Measurements from ENCODE around the gene GATAD1.

Gene GATAD1

GRCh38 chr7:92485267-92485892 is 38.1 kb downstream of the GATAD1 start:
- Histone ChIP-seq H3K9ac (ENCODE audit: insufficient read length) (no peak overlapping the region), H3K36me3 (ENCODE audit: insufficient read depth, low read length) (peaks cover 40% of the 10 kb centered on the region; the same call in 1 of the 2 replicates), H3K9me3 (ENCODE audit: low read depth, low read length) (no peaks in the 10 kb centered on the region), H3K27ac (no peak overlapping the region), H3K4me3 (no peak overlapping the region)
- no peak for DNase-seq (ENCODE audit: low read depth, low spot score)
- TF ChIP-seq POLR2AphosphoS5 (IDR thresholded peaks at IDR 0.05; ENCODE audit: borderline replicate concordance, low read depth, low read length): no peak
- TF ChIP-seq FOXP2 (optimal IDR thresholded peaks at IDR 0.05; ENCODE audit: control extremely low read depth, extremely low read length, insufficient read depth): no peak
- no peak for TF ChIP-seq EZH2 (IDR thresholded peaks at IDR 0.05)

GRCh38 chr7:92485974-92486373 is 38.7 kb downstream of the GATAD1 start:
- H3K4me3 ChIP-seq: no peak overlapping the region
- no peak overlapping the region for H3K27ac ChIP-seq
- no peak for TF ChIP-seq EZH2 (IDR thresholded peaks at IDR 0.05)
- TF ChIP-seq FOXP2 (optimal IDR thresholded peaks at IDR 0.05; ENCODE audit: control extremely low read depth, extremely low read length, insufficient read depth): no peak
- TF ChIP-seq POLR2AphosphoS5 (IDR thresholded peaks at IDR 0.05; ENCODE audit: borderline replicate concordance, low read depth, low read length): no peak
- DNase-seq (ENCODE audit: low read depth, low spot score): no peak
- H3K9me3 ChIP-seq (ENCODE audit: low read depth, low read length): no peaks in the 10 kb centered on the region
- peaks cover 43% of the 10 kb centered on the region; the same call in 1 of the 2 replicates for H3K36me3 ChIP-seq (ENCODE audit: insufficient read depth, low read length)
- H3K9ac ChIP-seq (ENCODE audit: insufficient read length): no peak overlapping the region

GRCh38 chr7:92487804-92488203 is 40.5 kb downstream of the GATAD1 start:
- peaks cover 50% of the 10 kb centered on the region; the same call in 1 of the 2 replicates for H3K36me3 ChIP-seq (ENCODE audit: insufficient read depth, low read length)
- DNase-seq (ENCODE audit: low read depth, low spot score): no peak

GRCh38 chr7:92489634-92490033 is 42.4 kb downstream of the GATAD1 start:
- Histone ChIP-seq H3K36me3 (ENCODE audit: insufficient read depth, low read length) (peaks cover 51% of the 10 kb centered on the region; the same call in 1 of the 2 replicates), H3K9ac (ENCODE audit: insufficient read length) (no peak overlapping the region), H3K4me3 (no peak overlapping the region), H3K27ac (no peak overlapping the region), H3K9me3 (ENCODE audit: low read depth, low read length) (no peaks in the 10 kb centered on the region)
- TF ChIP-seq EZH2 (IDR thresholded peaks at IDR 0.05) (no peak), FOXP2 (optimal IDR thresholded peaks at IDR 0.05; ENCODE audit: control extremely low read depth, extremely low read length, insufficient read depth) (no peak), POLR2AphosphoS5 (IDR thresholded peaks at IDR 0.05; ENCODE audit: borderline replicate concordance, low read depth, low read length) (no peak)
- no peak for DNase-seq (ENCODE audit: low read depth, low spot score)

More at GRCh38 chr7:92487804-92488203, 40.5 kb downstream of the GATAD1 start:
- H3K9me3 ChIP-seq (ENCODE audit: low read depth, low read length): no peaks in the 10 kb centered on the region
- no peak for TF ChIP-seq EZH2 (IDR thresholded peaks at IDR 0.05)
- no peak for TF ChIP-seq POLR2AphosphoS5 (IDR thresholded peaks at IDR 0.05; ENCODE audit: borderline replicate concordance, low read depth, low read length)
- TF ChIP-seq FOXP2 (optimal IDR thresholded peaks at IDR 0.05; ENCODE audit: control extremely low read depth, extremely low read length, insufficient read depth): no peak
- H3K27ac ChIP-seq: no peak overlapping the region
- H3K9ac ChIP-seq (ENCODE audit: insufficient read length): no peak overlapping the region
- no peak overlapping the region for H3K4me3 ChIP-seq

GRCh38 chr7:92496876-92497275 is 49.6 kb downstream of the GATAD1 start:
- TF ChIP-seq POLR2AphosphoS5 (IDR thresholded peaks at IDR 0.05; ENCODE audit: borderline replicate concordance, low read depth, low read length) (no peak), EZH2 (IDR thresholded peaks at IDR 0.05) (no peak), FOXP2 (optimal IDR thresholded peaks at IDR 0.05; ENCODE audit: control extremely low read depth, extremely low read length, insufficient read depth) (no peak)
- no peak overlapping the region for H3K27ac ChIP-seq
- no peak overlapping the region for H3K9ac ChIP-seq (ENCODE audit: insufficient read length)
- peaks cover 19% of the 10 kb centered on the region for H3K36me3 ChIP-seq (ENCODE audit: insufficient read depth, low read length)
- no peaks in the 10 kb centered on the region for H3K9me3 ChIP-seq (ENCODE audit: low read depth, low read length)
- DNase-seq (ENCODE audit: low read depth, low spot score): no peak
- no peak overlapping the region for H3K4me3 ChIP-seq

GRCh38 chr7:92498557-92498956 is 51.3 kb downstream of the GATAD1 start:
- Histone ChIP-seq H3K9me3 (ENCODE audit: low read depth, low read length) (no peaks in the 10 kb centered on the region), H3K9ac (ENCODE audit: insufficient read length) (no peak overlapping the region), H3K27ac (no peak overlapping the region), H3K36me3 (ENCODE audit: insufficient read depth, low read length) (peaks cover 12% of the 10 kb centered on the region), H3K4me3 (no peak overlapping the region)
- DNase-seq (ENCODE audit: low read depth, low spot score): no peak
- TF ChIP-seq EZH2 (IDR thresholded peaks at IDR 0.05): no peak
- TF ChIP-seq FOXP2 (optimal IDR thresholded peaks at IDR 0.05; ENCODE audit: control extremely low read depth, extremely low read length, insufficient read depth): no peak
- TF ChIP-seq POLR2AphosphoS5 (IDR thresholded peaks at IDR 0.05; ENCODE audit: borderline replicate concordance, low read depth, low read length): no peak

GRCh38 chr7:92503767-92504166 is 56.5 kb downstream of the GATAD1 start:
- DNase-seq (ENCODE audit: low read depth, low spot score): no peak
- no peak overlapping the region for H3K9ac ChIP-seq (ENCODE audit: insufficient read length)
- no peak overlapping the region for H3K4me3 ChIP-seq
- TF ChIP-seq POLR2AphosphoS5 (IDR thresholded peaks at IDR 0.05; ENCODE audit: borderline replicate concordance, low read depth, low read length): no peak
- TF ChIP-seq EZH2 (IDR thresholded peaks at IDR 0.05): no peak
- no peak for TF ChIP-seq FOXP2 (optimal IDR thresholded peaks at IDR 0.05; ENCODE audit: control extremely low read depth, extremely low read length, insufficient read depth)
- no peaks in the 10 kb centered on the region for H3K9me3 ChIP-seq (ENCODE audit: low read depth, low read length)
- H3K27ac ChIP-seq: no peak overlapping the region
- peaks cover 15% of the 10 kb centered on the region for H3K36me3 ChIP-seq (ENCODE audit: insufficient read depth, low read length)

GRCh38 chr7:92504563-92504962 is 57.3 kb downstream of the GATAD1 start:
- no peak overlapping the region for H3K27ac ChIP-seq
- no peak for DNase-seq (ENCODE audit: low read depth, low spot score)
- H3K9ac ChIP-seq (ENCODE audit: insufficient read length): no peak overlapping the region
- H3K36me3 ChIP-seq (ENCODE audit: insufficient read depth, low read length): peaks cover 7% of the 10 kb centered on the region
- no peak overlapping the region for H3K4me3 ChIP-seq
- H3K9me3 ChIP-seq (ENCODE audit: low read depth, low read length): no peaks in the 10 kb centered on the region
- no peak for TF ChIP-seq EZH2 (IDR thresholded peaks at IDR 0.05)
- TF ChIP-seq FOXP2 (optimal IDR thresholded peaks at IDR 0.05; ENCODE audit: control extremely low read depth, extremely low read length, insufficient read depth): no peak
- no peak for TF ChIP-seq POLR2AphosphoS5 (IDR thresholded peaks at IDR 0.05; ENCODE audit: borderline replicate concordance, low read depth, low read length)

- Histone ChIP-seq H3K9me3 (ENCODE audit: low read depth, low read length) (no peaks in the 10 kb centered on the region), H3K36me3 (ENCODE audit: insufficient read depth, low read length) (peaks cover 6% of the 10 kb centered on the region), H3K4me3 (no peak overlapping the region)
These were observed 59.1 kb downstream of the GATAD1 start for GRCh38 chr7:92506363-92506762.

More at GRCh38 chr7:92506363-92506762, 59.1 kb downstream of the GATAD1 start:
- no peak for TF ChIP-seq EZH2 (IDR thresholded peaks at IDR 0.05)
- TF ChIP-seq POLR2AphosphoS5 (IDR thresholded peaks at IDR 0.05; ENCODE audit: borderline replicate concordance, low read depth, low read length): no peak
- TF ChIP-seq FOXP2 (optimal IDR thresholded peaks at IDR 0.05; ENCODE audit: control extremely low read depth, extremely low read length, insufficient read depth): no peak
- Histone ChIP-seq H3K27ac (no peak overlapping the region), H3K9ac (ENCODE audit: insufficient read length) (no peak overlapping the region)
- no peak for DNase-seq (ENCODE audit: low read depth, low spot score)

Data from SK-N-MC (cell line).